Osteoblast (primary cell): ENCODE results near the gene TAGLN2. TPM values are rescaled to one million over a fixed set of nuclear protein-coding genes. Genes with fewer than 3 reads are reported as not detected.
A peak's percentile ranks its signal among the peaks of the same experiment; 100 is the strongest.

Source experiments
- DNase-seq: peaks from one replicate; pipeline ENCODE4 v3.0.0; 2011; ENCODE audit warnings: low spot score, mixed read lengths; ENCODE audit not compliant: insufficient read length; ENCODE audit errors: missing footprints
- H2AFZ ChIP-seq: 2 replicates; pipeline ENCODE4 v1.6.0; 2011; ENCODE audit warnings: mild to moderate bottlenecking, low read length
- H3K27ac ChIP-seq: 2 replicates; pipeline ENCODE4 v1.5.1; 2011; ENCODE audit warnings: mild to moderate bottlenecking, low read depth, low read length, moderate library complexity
- H3K27me3 ChIP-seq: 2 replicates; pipeline ENCODE4 v1.6.0; 2012; ENCODE audit warnings: mild to moderate bottlenecking, control low read depth, inconsistent platforms, low read length, moderate library complexity; ENCODE audit not compliant: insufficient read depth
- H3K36me3 ChIP-seq: 2 replicates; pipeline ENCODE4 v1.5.1; 2011; ENCODE audit warnings: mild to moderate bottlenecking, low read length, control low read depth, moderate library complexity; ENCODE audit not compliant: insufficient read depth
- H3K4me1 ChIP-seq: 2 replicates; pipeline ENCODE4 v1.5.1; 2011; ENCODE audit warnings: mild to moderate bottlenecking, low read length, control low read depth, moderate library complexity; ENCODE audit not compliant: insufficient read depth
- H3K4me2 ChIP-seq: 2 replicates; pipeline ENCODE4 v1.6.0; 2011; ENCODE audit warnings: mild to moderate bottlenecking, low read length; ENCODE audit not compliant: insufficient read depth
- H3K4me3 ChIP-seq: fragments of 200-600 bp; sonication (generic); 3 replicates; pipeline ENCODE4 v1.5.1; 2012; ENCODE audit warnings: mild to moderate bottlenecking, low read length, inconsistent platforms; ENCODE audit not compliant: insufficient read depth
- H3K79me2 ChIP-seq: 2 replicates; pipeline ENCODE4 v1.6.0; 2012; ENCODE audit warnings: mild to moderate bottlenecking, low read length, control low read depth, inconsistent platforms; ENCODE audit not compliant: insufficient read depth
- H3K9me3 ChIP-seq: 2 replicates; pipeline ENCODE4 v1.5.1; 2011; ENCODE audit warnings: low read depth, low read length, control low read depth
- H4K20me1 ChIP-seq: 2 replicates; pipeline ENCODE4 v1.6.0; 2012; ENCODE audit warnings: mild to moderate bottlenecking, low read length, control low read depth; ENCODE audit not compliant: insufficient read depth
- total RNA-seq: library from RNA; depleted of rRNA; stranded (reverse); fragments of >200 nt; gene quantifications from 2 replicates; pipeline ENCODE4 v1.2.3, GENCODE V29; 2012
- TF ChIP-seq, protein P1 (sequence below): IDR thresholded peaks from 2 replicates; pipeline ENCODE4 v1.5.1; 2011; ENCODE audit warnings: mild to moderate bottlenecking, low read depth, low read length, moderate library complexity; ENCODE audit errors: extremely low read depth

TAGLN2 gene
- total RNA-seq, 1 donor = 159 TPM

DNA sequence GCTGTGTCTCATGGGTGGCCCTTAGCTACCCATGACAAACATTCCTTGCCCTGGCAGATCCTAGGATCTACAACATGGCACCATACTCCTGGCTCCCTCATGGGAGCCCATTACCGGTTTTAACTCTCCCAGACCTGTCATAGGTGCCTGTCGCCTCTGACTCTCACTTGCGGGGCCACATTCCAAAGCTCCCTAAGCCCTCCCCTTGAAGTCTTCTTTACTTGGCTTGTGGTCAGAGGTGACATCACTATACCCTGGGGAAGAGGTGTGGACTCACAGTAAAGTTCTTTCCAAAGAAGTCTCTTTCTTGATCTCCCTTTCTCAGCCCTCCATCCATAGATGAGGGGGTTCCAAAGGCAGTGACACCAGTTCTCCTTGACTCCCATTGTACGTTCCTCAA lies 34.1 kb upstream of the TAGLN2 start:
- Histone ChIP-seq H4K20me1 (no peaks in the 10 kb centered on the region), H3K9me3 (no peaks in the 10 kb centered on the region), H3K4me1 (peaks cover 13% of the 10 kb centered on the region), H3K27ac (no peak overlapping the region), H3K36me3 (no peaks in the 10 kb centered on the region), H2AFZ (no peak overlapping the region), H3K4me2 (no peak overlapping the region), H3K27me3 (no peaks in the 10 kb centered on the region), H3K4me3 (no peak overlapping the region), H3K79me2 (peaks cover 20% of the 10 kb centered on the region)
- no peak for DNase-seq
- TF ChIP-seq, protein P1, sequence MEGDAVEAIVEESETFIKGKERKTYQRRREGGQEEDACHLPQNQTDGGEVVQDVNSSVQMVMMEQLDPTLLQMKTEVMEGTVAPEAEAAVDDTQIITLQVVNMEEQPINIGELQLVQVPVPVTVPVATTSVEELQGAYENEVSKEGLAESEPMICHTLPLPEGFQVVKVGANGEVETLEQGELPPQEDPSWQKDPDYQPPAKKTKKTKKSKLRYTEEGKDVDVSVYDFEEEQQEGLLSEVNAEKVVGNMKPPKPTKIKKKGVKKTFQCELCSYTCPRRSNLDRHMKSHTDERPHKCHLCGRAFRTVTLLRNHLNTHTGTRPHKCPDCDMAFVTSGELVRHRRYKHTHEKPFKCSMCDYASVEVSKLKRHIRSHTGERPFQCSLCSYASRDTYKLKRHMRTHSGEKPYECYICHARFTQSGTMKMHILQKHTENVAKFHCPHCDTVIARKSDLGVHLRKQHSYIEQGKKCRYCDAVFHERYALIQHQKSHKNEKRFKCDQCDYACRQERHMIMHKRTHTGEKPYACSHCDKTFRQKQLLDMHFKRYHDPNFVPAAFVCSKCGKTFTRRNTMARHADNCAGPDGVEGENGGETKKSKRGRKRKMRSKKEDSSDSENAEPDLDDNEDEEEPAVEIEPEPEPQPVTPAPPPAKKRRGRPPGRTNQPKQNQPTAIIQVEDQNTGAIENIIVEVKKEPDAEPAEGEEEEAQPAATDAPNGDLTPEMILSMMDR = no peak

DNA sequence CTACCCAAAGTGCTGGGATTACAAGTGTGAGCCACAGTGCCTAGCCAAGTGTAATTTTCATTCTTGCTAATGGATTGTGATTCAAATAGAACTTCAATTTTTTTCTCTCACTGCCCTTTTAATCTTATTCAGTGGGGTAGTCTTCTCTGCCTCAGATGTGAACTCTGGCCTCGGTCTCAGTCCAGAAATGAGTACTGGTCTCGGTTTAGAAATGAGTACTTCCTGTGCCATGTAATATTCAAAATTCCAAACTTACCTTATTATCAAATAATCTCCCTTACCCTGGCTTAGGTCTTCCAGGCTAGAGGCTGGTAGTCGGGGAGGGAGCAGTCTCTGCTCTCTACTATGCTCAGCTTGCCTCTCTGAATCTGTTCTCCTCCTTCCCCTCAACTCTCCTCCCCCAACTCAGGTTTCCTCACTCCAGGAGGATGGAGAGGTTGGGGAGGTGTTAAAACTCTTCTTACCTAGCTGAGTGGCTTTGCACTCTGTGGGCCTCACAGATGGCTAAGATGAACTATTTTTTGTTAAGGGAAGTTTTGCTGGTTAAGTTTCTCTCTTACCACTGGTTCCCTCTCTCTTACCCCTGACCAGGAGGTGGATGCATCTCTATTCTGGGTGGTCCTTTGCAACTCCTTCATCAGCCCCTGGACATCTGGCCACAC lies 33.5 kb upstream of the TAGLN2 start:
- H3K4me2 ChIP-seq = no peak overlapping the region
- H3K4me1 ChIP-seq = peaks cover 17% of the 10 kb centered on the region
- no peak overlapping the region for H2AFZ ChIP-seq
- no peaks in the 10 kb centered on the region for H4K20me1 ChIP-seq
- TF ChIP-seq, protein P1 = no peak
- no peak for DNase-seq
- no peaks in the 10 kb centered on the region for H3K9me3 ChIP-seq
- H3K27me3 ChIP-seq = no peaks in the 10 kb centered on the region
- no peak overlapping the region for H3K27ac ChIP-seq
- no peaks in the 10 kb centered on the region for H3K36me3 ChIP-seq
- peaks cover 20% of the 10 kb centered on the region for H3K79me2 ChIP-seq
- H3K4me3 ChIP-seq = no peak overlapping the region

DNA sequence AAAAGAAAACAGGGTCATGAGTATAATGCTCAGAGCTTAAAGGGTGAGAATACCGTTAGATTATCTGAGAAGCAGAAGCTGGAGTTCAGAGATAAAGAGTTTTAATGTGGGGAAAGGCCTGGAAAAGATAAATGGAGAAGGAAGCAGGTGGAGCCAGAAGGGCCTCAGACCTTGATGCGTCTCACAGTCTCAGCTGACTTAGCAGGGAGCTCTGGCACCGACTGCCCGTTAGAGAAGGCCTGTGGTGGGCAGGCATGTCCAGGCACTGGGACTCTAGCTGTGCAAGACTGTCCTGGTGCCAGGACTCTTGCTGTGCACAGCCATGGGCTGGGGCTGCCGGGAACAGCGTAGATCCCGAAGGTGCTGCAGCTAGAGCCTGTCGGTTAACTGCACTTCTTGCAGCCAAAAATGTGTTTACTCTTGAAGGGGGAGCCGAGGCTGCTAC lies 32.5 kb upstream of the TAGLN2 start:
- no peaks in the 10 kb centered on the region for H3K27me3 ChIP-seq
- no peaks in the 10 kb centered on the region for H4K20me1 ChIP-seq
- TF ChIP-seq, protein P1 = no peak
- no peaks in the 10 kb centered on the region for H3K9me3 ChIP-seq
- H3K27ac ChIP-seq = no peak overlapping the region
- H2AFZ ChIP-seq = peak overlapping the region; percentile 42
- no peak overlapping the region for H3K4me2 ChIP-seq
- no peak for DNase-seq
- peaks cover 19% of the 10 kb centered on the region for H3K4me1 ChIP-seq
- H3K36me3 ChIP-seq = no peaks in the 10 kb centered on the region
- peaks cover 13% of the 10 kb centered on the region for H3K79me2 ChIP-seq
- H3K4me3 ChIP-seq = no peak overlapping the region

DNA sequence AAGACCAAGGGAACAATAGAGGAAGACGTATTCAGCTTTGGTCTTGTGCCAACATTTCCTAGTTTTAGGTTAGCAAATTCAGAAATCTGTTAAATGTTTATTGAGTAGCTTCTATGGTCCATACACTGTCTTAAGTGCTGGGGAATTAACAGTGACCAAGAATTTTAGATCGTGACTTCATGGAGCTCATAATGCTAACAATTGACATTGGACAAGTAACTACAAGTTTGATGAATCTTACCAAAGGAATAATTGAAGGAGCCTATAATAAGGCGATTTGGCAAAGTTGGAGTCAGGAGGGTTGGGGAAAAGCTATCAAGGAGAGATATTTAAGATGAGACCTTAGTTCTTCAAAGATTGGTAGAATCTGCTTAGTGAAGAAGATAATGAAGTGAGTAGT lies 30.1 kb upstream of the TAGLN2 start:
- Histone ChIP-seq H3K4me2 (no peak overlapping the region), H3K4me1 (peaks cover 11% of the 10 kb centered on the region), H3K79me2 (no peaks in the 10 kb centered on the region), H3K27ac (no peak overlapping the region), H3K36me3 (no peaks in the 10 kb centered on the region), H3K9me3 (no peaks in the 10 kb centered on the region), H4K20me1 (no peaks in the 10 kb centered on the region), H3K27me3 (no peaks in the 10 kb centered on the region), H2AFZ (no peak overlapping the region), H3K4me3 (no peak overlapping the region)
- no peak for DNase-seq
- TF ChIP-seq, protein P1 = no peak
